Nephron (organoid): ENCODE measurements around the gene GPR153.

Experiments used
- H3K27ac Mint-ChIP-seq, 3 experiments: 2 replicates each; pipeline ENCODE4 v1.8.0; 2020; ENCODE audit warnings: mixed read lengths in 3 of 3, mild to moderate bottlenecking in 2 of 3, moderate library complexity in 1 of 3
- H3K27me3 Mint-ChIP-seq: 2 replicates; pipeline ENCODE4 v1.8.0; 2021; ENCODE audit warnings: low read depth, mild to moderate bottlenecking, moderate library complexity, mixed read lengths
- H3K36me3 Mint-ChIP-seq: 2 replicates; pipeline ENCODE4 v1.8.0; 2020; ENCODE audit warnings: low read depth, mixed read lengths
- H3K4me1 Mint-ChIP-seq: 2 replicates; pipeline ENCODE4 v1.8.0; 2020; ENCODE audit warnings: mixed read lengths
- H3K4me3 Mint-ChIP-seq, 3 experiments: 2 replicates each; pipeline ENCODE4 v1.8.0; 2020; ENCODE audit warnings: mild to moderate bottlenecking in 3 of 3, mixed read lengths in 3 of 3, moderate library complexity in 2 of 3
- H3K9me3 Mint-ChIP-seq: 2 replicates; pipeline ENCODE4 v1.8.0; 2020; ENCODE audit warnings: mixed read lengths
- TF ChIP-seq, protein P1 (sequence below), 3 experiments: fragments of 200-600 bp; sonication (generic); IDR thresholded peaks; one replicate each; pipeline ENCODE4 v1.5.0; 2021; ENCODE audit warnings: antibody characterized with exemption in 3 of 3; ENCODE audit not compliant: unreplicated experiment in 3 of 3

GPR153 gene

DNA sequence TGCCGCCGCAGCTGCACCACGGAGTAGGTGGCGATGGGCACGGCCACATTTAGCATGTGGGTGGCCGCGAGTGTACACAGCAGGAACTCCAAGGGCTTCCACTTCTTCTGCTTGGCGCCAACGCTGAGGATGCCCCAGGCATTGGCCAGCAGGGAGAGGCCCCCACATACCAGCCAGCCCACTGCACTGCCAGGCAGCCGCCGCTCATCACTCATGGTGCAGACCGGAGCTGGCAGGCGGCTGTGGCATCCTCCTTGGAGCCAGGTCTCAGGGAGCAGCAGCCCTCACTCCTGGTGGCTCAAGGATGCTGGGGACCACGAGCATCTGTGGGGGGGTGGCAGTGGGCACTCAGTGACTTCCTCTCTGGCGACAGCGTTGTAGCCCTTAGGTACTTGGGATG lies 6.2 kb downstream of the GPR153 start:
- peaks cover 6% of the 10 kb centered on the region for H3K36me3 Mint-ChIP-seq
- H3K4me1 Mint-ChIP-seq: no peaks in the 10 kb centered on the region
- H3K9me3 Mint-ChIP-seq: no peaks in the 10 kb centered on the region
- TF ChIP-seq, protein P1, sequence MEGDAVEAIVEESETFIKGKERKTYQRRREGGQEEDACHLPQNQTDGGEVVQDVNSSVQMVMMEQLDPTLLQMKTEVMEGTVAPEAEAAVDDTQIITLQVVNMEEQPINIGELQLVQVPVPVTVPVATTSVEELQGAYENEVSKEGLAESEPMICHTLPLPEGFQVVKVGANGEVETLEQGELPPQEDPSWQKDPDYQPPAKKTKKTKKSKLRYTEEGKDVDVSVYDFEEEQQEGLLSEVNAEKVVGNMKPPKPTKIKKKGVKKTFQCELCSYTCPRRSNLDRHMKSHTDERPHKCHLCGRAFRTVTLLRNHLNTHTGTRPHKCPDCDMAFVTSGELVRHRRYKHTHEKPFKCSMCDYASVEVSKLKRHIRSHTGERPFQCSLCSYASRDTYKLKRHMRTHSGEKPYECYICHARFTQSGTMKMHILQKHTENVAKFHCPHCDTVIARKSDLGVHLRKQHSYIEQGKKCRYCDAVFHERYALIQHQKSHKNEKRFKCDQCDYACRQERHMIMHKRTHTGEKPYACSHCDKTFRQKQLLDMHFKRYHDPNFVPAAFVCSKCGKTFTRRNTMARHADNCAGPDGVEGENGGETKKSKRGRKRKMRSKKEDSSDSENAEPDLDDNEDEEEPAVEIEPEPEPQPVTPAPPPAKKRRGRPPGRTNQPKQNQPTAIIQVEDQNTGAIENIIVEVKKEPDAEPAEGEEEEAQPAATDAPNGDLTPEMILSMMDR (IDR thresholded peaks at IDR 0.05; ENCODE audit: unreplicated experiment in 3 of 3): no peak
- no peak overlapping the region for H3K4me3 Mint-ChIP-seq
- H3K27me3 Mint-ChIP-seq: peaks cover 43% of the 10 kb centered on the region
- H3K27ac Mint-ChIP-seq: no peak overlapping the region

DNA sequence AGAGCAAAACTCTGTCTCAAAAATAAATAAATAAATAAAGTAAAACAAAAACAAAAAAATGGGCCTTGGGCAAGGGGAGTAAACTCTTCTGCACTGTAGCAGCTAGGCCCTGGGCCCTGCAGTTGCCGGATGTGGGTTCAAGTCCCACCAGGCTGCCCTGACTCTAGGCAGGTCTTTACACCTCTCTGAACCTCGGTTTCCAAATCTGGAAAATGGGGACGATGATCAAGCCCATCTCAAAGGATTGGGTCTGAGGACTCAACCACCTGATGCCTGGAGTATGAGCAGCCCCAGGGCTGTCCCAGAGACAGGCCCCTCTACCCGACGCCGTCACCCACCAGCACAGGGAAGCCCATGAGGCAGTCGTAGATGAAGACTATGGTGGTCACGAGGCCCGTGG lies 7.5 kb downstream of the GPR153 start:
- H3K36me3 Mint-ChIP-seq: peaks cover 6% of the 10 kb centered on the region
- H3K4me3 Mint-ChIP-seq: no peak overlapping the region
- no peak overlapping the region for H3K27ac Mint-ChIP-seq
- H3K27me3 Mint-ChIP-seq: peaks cover 44% of the 10 kb centered on the region
- no peaks in the 10 kb centered on the region for H3K9me3 Mint-ChIP-seq
- no peaks in the 10 kb centered on the region for H3K4me1 Mint-ChIP-seq
- TF ChIP-seq, protein P1 (IDR thresholded peaks at IDR 0.05; ENCODE audit: unreplicated experiment in 3 of 3): no peak

DNA sequence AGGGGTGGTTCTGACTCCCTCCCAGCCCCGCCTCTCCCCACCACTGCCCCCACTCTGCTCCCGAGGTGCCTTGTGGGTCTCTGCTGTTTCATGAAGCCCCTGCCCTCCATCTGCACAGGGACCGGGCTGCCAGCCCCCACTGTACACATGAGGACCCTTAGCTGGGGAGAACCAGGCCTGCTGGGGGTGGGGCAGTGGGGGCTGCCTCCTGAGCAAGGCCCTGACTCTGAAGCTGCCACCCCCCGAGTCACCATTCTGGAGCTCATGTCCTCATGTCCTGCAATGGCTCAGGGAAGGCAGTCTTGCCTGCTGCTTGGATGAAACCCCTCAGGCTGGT lies 8.6 kb downstream of the GPR153 start:
- TF ChIP-seq, protein P1 (IDR thresholded peaks at IDR 0.05; ENCODE audit: unreplicated experiment in 3 of 3): no peak
- H3K27me3 Mint-ChIP-seq: peaks cover 54% of the 10 kb centered on the region
- no peaks in the 10 kb centered on the region for H3K9me3 Mint-ChIP-seq
- H3K4me1 Mint-ChIP-seq: peaks cover 1% of the 10 kb centered on the region
- peaks cover 6% of the 10 kb centered on the region for H3K36me3 Mint-ChIP-seq
- H3K4me3 Mint-ChIP-seq: no peak overlapping the region
- H3K27ac Mint-ChIP-seq: no peak overlapping the region

DNA sequence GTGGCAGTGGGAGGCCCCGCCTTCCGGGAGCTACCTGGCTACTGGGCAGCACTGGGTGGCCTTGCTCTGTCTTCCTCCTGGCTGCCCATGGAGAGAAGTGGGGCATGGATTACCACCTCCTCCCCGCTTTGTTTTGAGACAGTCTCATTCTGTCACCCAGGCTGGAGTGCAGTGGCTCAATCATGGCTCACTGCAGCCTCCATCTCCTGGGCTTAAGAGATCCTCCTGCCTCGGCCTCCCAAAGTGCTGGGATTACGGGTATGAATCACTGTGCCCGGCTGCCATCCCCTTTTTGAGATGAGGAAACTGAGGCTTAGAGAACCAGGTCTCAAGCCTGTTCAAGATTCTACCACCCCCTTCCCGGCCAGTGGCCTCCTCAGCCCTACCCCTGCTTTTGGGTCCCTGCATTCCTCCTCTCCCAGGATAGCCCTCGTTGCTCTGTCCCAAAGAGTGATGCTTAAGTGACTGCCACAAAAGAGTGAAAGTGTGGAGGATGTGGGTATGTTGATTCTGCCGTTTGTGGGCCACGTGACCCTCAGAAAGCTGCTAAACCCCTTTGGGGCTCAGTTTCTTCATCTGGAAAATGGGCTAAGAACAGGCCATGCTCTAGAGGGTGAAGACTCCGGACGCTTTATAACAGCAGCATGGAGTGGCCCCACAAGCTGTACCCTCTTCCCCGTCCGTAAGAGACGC lies 9.1 kb downstream of the GPR153 start:
- Mint-ChIP-seq H3K4me1 (peaks cover 6% of the 10 kb centered on the region), H3K4me3 (no peak overlapping the region), H3K36me3 (peaks cover 6% of the 10 kb centered on the region), H3K9me3 (no peaks in the 10 kb centered on the region), H3K27ac (no peak overlapping the region), H3K27me3 (peaks cover 59% of the 10 kb centered on the region)
- TF ChIP-seq, protein P1 (IDR thresholded peaks at IDR 0.05; ENCODE audit: unreplicated experiment in 3 of 3): no peak

DNA sequence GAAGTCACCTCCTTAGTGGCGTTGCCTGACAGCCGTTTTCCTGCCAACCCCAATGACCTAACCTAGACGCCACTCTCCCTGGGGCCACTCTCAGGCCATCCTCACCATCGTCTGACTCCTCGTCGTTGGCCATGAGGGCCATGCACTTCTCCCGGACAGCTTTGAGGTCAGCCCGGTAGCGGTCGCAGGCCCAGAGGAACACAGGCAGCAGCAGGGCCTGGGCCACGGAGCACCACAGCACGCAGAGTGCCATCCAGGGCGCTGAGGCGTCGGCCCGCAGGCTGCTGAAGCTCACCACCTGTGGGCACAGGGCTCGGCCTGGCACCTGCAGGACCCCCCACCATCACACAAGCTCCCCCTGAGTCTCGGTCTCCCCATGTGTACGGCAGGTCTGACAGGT lies 9.7 kb downstream of the GPR153 start:
- peaks cover 65% of the 10 kb centered on the region for H3K27me3 Mint-ChIP-seq
- H3K36me3 Mint-ChIP-seq: peaks cover 6% of the 10 kb centered on the region
- peaks cover 11% of the 10 kb centered on the region for H3K4me1 Mint-ChIP-seq
- TF ChIP-seq, protein P1 (IDR thresholded peaks at IDR 0.05; ENCODE audit: unreplicated experiment in 3 of 3): no peak
- H3K9me3 Mint-ChIP-seq: no peaks in the 10 kb centered on the region
- no peak overlapping the region for H3K4me3 Mint-ChIP-seq
- H3K27ac Mint-ChIP-seq: no peak overlapping the region
